Stimulated activated CD8-positive, alpha-beta memory T cell treated with anti-CD3 and anti-CD28 coated beads, Interleukin-12 subunit alpha, Interleukin-12 subunit beta, amount 100 ng/mL, for 24 hours (primary cell): Measurements from ENCODE around the gene MAPKAPK5.
A peak's percentile ranks its signal among the peaks of the same experiment; 100 is the strongest.
"Not testable (repeated sequence)": the region's sequence is repeated elsewhere in the genome, so short reads cannot be mapped to it uniquely, and the experiment has no call there.

ENCODE experiments used
- DNase-seq: peaks from one replicate; pipeline ENCODE4 v3.0.0-alpha.2; 2020; ENCODE audit errors: extremely low read depth

Gene MAPKAPK5

GRCh38 chr12:111841750-111842555, at the start of gene MAPKAPK5:
Gene MAPKAPK5, plus strand, starts transcription at chr12:111842228. Its CDS starts 506 bp downstream, at chr12:111842734.
- peak; percentile 93 for DNase-seq

GRCh38 chr12:111792856-111793235, 49.2 kb upstream of the MAPKAPK5 start:
- no peak for DNase-seq

- no peak for DNase-seq
Observed at GRCh38 chr12:111798182-111798581, 43.8 kb upstream of the MAPKAPK5 start.

- DNase-seq: no peak
Observed at GRCh38 chr12:111799758-111800157, 42.3 kb upstream of the MAPKAPK5 start.

GRCh38 chr12:111803038-111803626, 38.9 kb upstream of the MAPKAPK5 start:
- DNase-seq: no peak

GRCh38 chr12:111803851-111804250, 38.2 kb upstream of the MAPKAPK5 start:
- no peak for DNase-seq

GRCh38 chr12:111806304-111806703, 35.7 kb upstream of the MAPKAPK5 start:
- no peak for DNase-seq

- DNase-seq: no peak
Observed at GRCh38 chr12:111807232-111807631, 34.8 kb upstream of the MAPKAPK5 start.

GRCh38 chr12:111812881-111813741, 28.9 kb upstream of the MAPKAPK5 start:
- peak; percentile 20 for DNase-seq

GRCh38 chr12:111816065-111816615, 25.9 kb upstream of the MAPKAPK5 start:
- DNase-seq: no peak

GRCh38 chr12:111816898-111817297, 25.1 kb upstream of the MAPKAPK5 start:
- not testable (repeated sequence) for DNase-seq

- no peak for DNase-seq
Observed at GRCh38 chr12:111818340-111818739, 23.7 kb upstream of the MAPKAPK5 start.

- DNase-seq: no peak
Observed at GRCh38 chr12:111819191-111820158, 22.6 kb upstream of the MAPKAPK5 start.

GRCh38 chr12:111820828-111821227, 21.2 kb upstream of the MAPKAPK5 start:
- DNase-seq: not testable (repeated sequence)

- DNase-seq: no peak
Observed at GRCh38 chr12:111822886-111823285, 19.1 kb upstream of the MAPKAPK5 start.

- DNase-seq: no peak
Observed at GRCh38 chr12:111823891-111824290, 18.1 kb upstream of the MAPKAPK5 start.

- not testable (repeated sequence) for DNase-seq
Observed at GRCh38 chr12:111824312-111824711, 17.7 kb upstream of the MAPKAPK5 start.

- no peak for DNase-seq
Observed at GRCh38 chr12:111825509-111825908, 16.5 kb upstream of the MAPKAPK5 start.

- no peak for DNase-seq
Observed at GRCh38 chr12:111826316-111826715, 15.7 kb upstream of the MAPKAPK5 start.

- DNase-seq: no peak
Observed at GRCh38 chr12:111826992-111827391, 15.0 kb upstream of the MAPKAPK5 start.

GRCh38 chr12:111827907-111828306, 14.1 kb upstream of the MAPKAPK5 start:
- DNase-seq: no peak
